H1 (cell line): ENCODE results near the gene CHMP6. TPM values are rescaled to one million over a fixed set of nuclear protein-coding genes. Genes with fewer than 3 reads are reported as not detected.

ENCODE experiments used
- CTCF ChIA-PET: fragments of 300-600 bp; sonication (Branson Sonifier 250); formaldehyde crosslinking; loops from one replicate; lab custom pipeline; 2021; ENCODE audit not compliant: partially characterized antibody; lab: Charles Lee
- POLR2A ChIA-PET: fragments of 300-600 bp; sonication (Branson Sonifier 250); formaldehyde crosslinking; loops from one replicate; lab custom pipeline; 2021; ENCODE audit warnings: inconsistent platforms; ENCODE audit not compliant: partially characterized antibody; lab: Charles Lee
- DNase-seq, 2 experiments: peaks; one replicate each; pipeline versions ENCODE4 v3.0.0 to v3.0.0-alpha.2; 2010 to 2022; ENCODE audit warnings: low spot score in 2 of 2, low read depth in 1 of 2, mixed read lengths in 1 of 2
- FAIRE-seq: peaks from 2 replicates; lab custom pipeline; 2011; peaks lifted over from hg19 to GRCh38; lab: Jason Lieb, UNC
- H2AFZ ChIP-seq: 2 replicates; pipeline ENCODE4 v1.8.1; 2012; ENCODE audit warnings: low read length, inconsistent platforms
- H2AK5ac ChIP-seq: 2 replicates; pipeline ENCODE4 v1.6.1; 2013; ENCODE audit warnings: low read depth, low read length
- H2BK120ac ChIP-seq: replicated peaks from 2 replicates; pipeline ENCODE3; 2013; ENCODE audit warnings: low read depth, low read length, inconsistent platforms
- H2BK12ac ChIP-seq: 2 replicates; pipeline ENCODE4 v1.6.1; 2013; ENCODE audit warnings: low read depth, low read length
- H2BK15ac ChIP-seq: 2 replicates; pipeline ENCODE4 v1.6.1; 2013; ENCODE audit warnings: low read length
- H2BK20ac ChIP-seq: 2 replicates; pipeline ENCODE4 v1.6.1; 2013; ENCODE audit warnings: low read length
- H2BK5ac ChIP-seq: 2 replicates; pipeline ENCODE4 v1.6.1; 2013; ENCODE audit warnings: low read depth, low read length
- H3K14ac ChIP-seq: 2 replicates; pipeline ENCODE4 v1.6.1; 2013; ENCODE audit warnings: inconsistent platforms; ENCODE audit not compliant: insufficient read length
- H3K18ac ChIP-seq: 2 replicates; pipeline ENCODE4 v1.6.1; 2013; ENCODE audit warnings: low read length; ENCODE audit errors: extremely low read depth
- H3K23ac ChIP-seq: 2 replicates; pipeline ENCODE4 v1.6.1; 2013; ENCODE audit warnings: inconsistent platforms; ENCODE audit not compliant: insufficient read length
- H3K23me2 ChIP-seq: 2 replicates; pipeline ENCODE4 v1.6.1; 2013; ENCODE audit warnings: low read depth, low read length
- H3K27ac ChIP-seq: 2 replicates; pipeline ENCODE4 v1.6.1; 2011; ENCODE audit warnings: low read depth, low read length, inconsistent platforms
- H3K27me3 ChIP-seq, 4 experiments: replicated peaks in 1 of 4; 1 replicate in 1 of 4; 2 replicates in 3 of 4; pipeline versions ENCODE4 v1.6.1 to v1.8.1; 2011 to 2013; ENCODE audit warnings: low read length in 3 of 4, mild to moderate bottlenecking in 3 of 4, inconsistent platforms in 2 of 4, mixed read lengths in 2 of 4, moderate library complexity in 1 of 4; ENCODE audit not compliant: control insufficient read depth in 3 of 4, insufficient read depth in 3 of 4; ENCODE audit errors: extremely low read depth in 1 of 4
- H3K36me3 ChIP-seq, 4 experiments: 2 replicates each; pipeline versions ENCODE4 v1.6.1 to v1.8.1; 2011 to 2013; ENCODE audit warnings: mild to moderate bottlenecking in 4 of 4, low read length in 3 of 4, moderate library complexity in 2 of 4, control low read depth in 1 of 4, inconsistent platforms in 1 of 4; ENCODE audit not compliant: insufficient read depth in 4 of 4, control insufficient read depth in 2 of 4
- H3K4ac ChIP-seq: replicated peaks from 2 replicates; pipeline ENCODE3; 2013; ENCODE audit warnings: low read length, low read depth, mixed read lengths, inconsistent platforms; ENCODE audit not compliant: insufficient read length
- H3K4me1 ChIP-seq, 4 experiments: replicated peaks in 1 of 4; 1 replicate in 1 of 4; 2 replicates in 3 of 4; pipeline versions ENCODE4 v1.6.1 to v1.8.1; 2011 to 2013; ENCODE audit warnings: low read length in 3 of 4, inconsistent platforms in 2 of 4, mixed read lengths in 1 of 4; ENCODE audit not compliant: insufficient read depth in 4 of 4, control insufficient read depth in 3 of 4
- H3K4me2 ChIP-seq, 2 experiments: 2 replicates each; pipeline versions ENCODE4 v1.6.1 to v1.8.1; 2011 to 2013; ENCODE audit warnings: low read depth in 2 of 2, low read length in 2 of 2, control low read depth in 1 of 2, inconsistent platforms in 1 of 2, mild to moderate bottlenecking in 1 of 2; ENCODE audit not compliant: insufficient read depth in 1 of 2
- H3K4me3 ChIP-seq, 4 experiments: fragments of 200-600, 300-600 bp in 1 of 4; sonication (generic), shearing (Covaris generic), sonication (Bioruptor Twin) in 1 of 4; 2 replicates each; pipeline versions ENCODE4 v1.5.1 to v1.8.1; 2011 to 2016; ENCODE audit warnings: low read length in 4 of 4, low read depth in 3 of 4, control low read depth in 2 of 4, inconsistent platforms in 2 of 4, mild to moderate bottlenecking in 2 of 4, mixed read lengths in 1 of 4, moderate library complexity in 1 of 4; ENCODE audit not compliant: insufficient read depth in 2 of 4; ENCODE audit errors: extremely low read depth in 1 of 4
- H3K56ac ChIP-seq: replicated peaks from 2 replicates; pipeline ENCODE3; 2013; ENCODE audit warnings: low read depth, mild to moderate bottlenecking, mixed read lengths, low read length, inconsistent platforms; ENCODE audit not compliant: insufficient read length
- H3K79me1 ChIP-seq: 2 replicates; pipeline ENCODE4 v1.6.1; 2013; ENCODE audit warnings: low read depth, low read length, control low read depth
- H3K79me2 ChIP-seq, 2 experiments: 2 replicates each; pipeline versions ENCODE4 v1.6.1 to v1.8.1; 2012 to 2013; ENCODE audit warnings: low read length in 2 of 2, mild to moderate bottlenecking in 2 of 2, inconsistent platforms in 1 of 2; ENCODE audit not compliant: insufficient read depth in 2 of 2, control insufficient read depth in 1 of 2
- H3K9ac ChIP-seq, 4 experiments: replicated peaks in 1 of 4; 1 replicate in 1 of 4; 2 replicates in 3 of 4; pipeline versions ENCODE4 v1.6.1 to v1.8.1; 2011 to 2013; ENCODE audit warnings: low read depth in 3 of 4, low read length in 3 of 4, control low read depth in 2 of 4, mild to moderate bottlenecking in 2 of 4, moderate library complexity in 2 of 4, inconsistent platforms in 1 of 4; ENCODE audit errors: extremely low read depth in 1 of 4
- H3K9me3 ChIP-seq, 2 experiments: 2 replicates each; pipeline versions ENCODE4 v1.6.1 to v1.8.1; 2012 to 2013; ENCODE audit warnings: mild to moderate bottlenecking in 2 of 2, moderate library complexity in 2 of 2, control low read depth in 1 of 2, inconsistent platforms in 1 of 2, low read depth in 1 of 2, low read length in 1 of 2, mixed read lengths in 1 of 2; ENCODE audit not compliant: insufficient read depth in 2 of 2
- H4K20me1 ChIP-seq, 2 experiments: replicated peaks in 1 of 2; 2 replicates each; pipeline versions ENCODE3 to v1.8.1; 2011 to 2013; ENCODE audit warnings: inconsistent platforms in 2 of 2, low read length in 2 of 2, mild to moderate bottlenecking in 1 of 2; ENCODE audit not compliant: insufficient read depth in 2 of 2, control insufficient read depth in 1 of 2
- H4K5ac ChIP-seq: 2 replicates; pipeline ENCODE4 v1.6.1; 2013; ENCODE audit warnings: low read length, low read depth, mixed read lengths, inconsistent platforms; ENCODE audit not compliant: insufficient read length
- H4K8ac ChIP-seq: 2 replicates; pipeline ENCODE4 v1.8.0; 2013; ENCODE audit warnings: mild to moderate bottlenecking, moderate library complexity, low read length, inconsistent platforms; ENCODE audit not compliant: insufficient read depth; ENCODE audit errors: extremely low read depth
- H4K91ac ChIP-seq: replicated peaks from 2 replicates; pipeline ENCODE3; 2013; ENCODE audit warnings: low read length, mixed read lengths, inconsistent platforms; ENCODE audit not compliant: insufficient read length
- CREB1 ChIP-seq: IDR thresholded peaks from 2 replicates; pipeline ENCODE4 v1.6.1; 2012; ENCODE audit warnings: inconsistent platforms
- GABPA ChIP-seq: IDR thresholded peaks from 2 replicates; pipeline ENCODE4 v1.6.1; 2011; ENCODE audit warnings: mild to moderate bottlenecking, low read length, moderate library complexity, borderline replicate concordance; ENCODE audit not compliant: insufficient read depth
- WGBS, 2 experiments: shearing (Covaris generic) in 1 of 2; methylation state at CpG; one replicate each; pipeline versions ENCODE4 v1.1.6 to v1.1.7; 2013 to 2015; ENCODE audit warnings: low lambda C conversion rate in 2 of 2, mixed read lengths in 2 of 2, inconsistent platforms in 1 of 2, low coverage in 1 of 2, missing lambda C conversion rate in 1 of 2; ENCODE audit not compliant: insufficient replicate concordance in 2 of 2, insufficient coverage in 1 of 2, insufficient read length in 1 of 2; ENCODE audit errors: extremely low coverage in 1 of 2, missing lambda C conversion rate in 1 of 2; 5-methylcytosine and 5-hydroxymethylcytosine counted together
- polyA plus RNA-seq, 7 experiments: library from polyadenylated mRNA; depleted of rRNA in 3 of 7; stranded (reverse) in 5 of 7; unstranded in 2 of 7; fragments of >200 nt in 5 of 7; fragments of 200-250 nt in 2 of 7; gene quantifications; 1 replicate in 5 of 7; 2 replicates in 1 of 7; 4 replicates in 1 of 7; pipeline versions ENCODE4 v1.2.1 to v1.2.3, GENCODE V29; 2011 to 2013; ENCODE audit warnings: missing spikeins in 2 of 7, mixed read lengths in 2 of 7
- total RNA-seq: library from RNA; stranded (reverse); fragmentation: NEBNext Ultra II Directional; extraction: Animal tissue kit (Norgen Biotek cat#: 25700); gene quantifications from 2 replicates; pipeline ENCODE4 v1.2.1, GENCODE V29; 2021

The CHMP6 gene
- total and polyA plus RNA-seq, 2 of the 8 experiments (the other 6 are each of a cell fraction or from before 2014, with no cell fraction given): 15.7 to 24.3 TPM

- no peak overlapping the region for H2AK5ac ChIP-seq
- DNase-seq: no peak
- H4K8ac ChIP-seq: no peak overlapping the region; the same call in 1 of the 2 replicates
- POLR2A ChIA-PET: interaction anchor here (0.7 to 1.4 kb wide), 2 partner anchors 13 to 58 kb away, joined by 3 to 4 read pairs; no protein-coding TSS in a partner anchor
- no peak overlapping the region for H3K18ac ChIP-seq
- no peaks in the 10 kb centered on the region for H3K79me2 ChIP-seq
- no peak overlapping the region for H2BK12ac ChIP-seq
- no peaks in the 10 kb centered on the region for H3K79me1 ChIP-seq
- CTCF ChIA-PET: interaction anchor here (0.7 to 3.3 kb wide), 5 partner anchors 12 to 242 kb away, joined by 3 to 13 read pairs (median 4); no protein-coding TSS in a partner anchor
- peaks cover 0 to 3% (median 0%) of the 10 kb centered on the region in 4 experiments; a peak in 2 of 7 replicates for H3K4me1 ChIP-seq
- peaks cover 0 to 2% (median 0%) of the 10 kb centered on the region in 4 experiments; a peak in 1 of 8 replicates for H3K36me3 ChIP-seq
- no peaks in the 10 kb centered on the region for H3K27me3 ChIP-seq
- H3K4me3 ChIP-seq: no peak overlapping the region
- no peak overlapping the region for H2AFZ ChIP-seq
- no peak overlapping the region for H3K56ac ChIP-seq
- 83% methylated on average over 37 of the region's 49 CpGs; no CpG with 5 or more reads in 1 of the 2 experiments for WGBS, 2 experiments
- H2BK15ac ChIP-seq: no peak overlapping the region
- no peak overlapping the region for H3K4ac ChIP-seq
- H3K14ac ChIP-seq: no peak overlapping the region
- no peaks in the 10 kb centered on the region for H3K23me2 ChIP-seq
- no peaks in the 10 kb centered on the region for H3K9me3 ChIP-seq
- FAIRE-seq: no peak
- H4K5ac ChIP-seq: no peak overlapping the region
- no peak overlapping the region for H3K23ac ChIP-seq
- no peak overlapping the region for H3K27ac ChIP-seq
- H3K9ac ChIP-seq: no peak overlapping the region
- H2BK5ac ChIP-seq: no peak overlapping the region; the same call in 1 of the 2 replicates
- no peak overlapping the region for H2BK120ac ChIP-seq
- no peak overlapping the region for H4K91ac ChIP-seq
- H2BK20ac ChIP-seq: no peak overlapping the region
- TF ChIP-seq CREB1: no peak
- TF ChIP-seq GABPA: peak; percentile 55; the same call in 1 of the 2 replicates
- H4K20me1 ChIP-seq: peaks cover 0 to 8% of the 10 kb centered on the region in 2 experiments
- H3K4me2 ChIP-seq: no peak overlapping the region
Measured at GRCh38 chr17:80963812-80964543, 27.7 kb upstream of the CHMP6 start.
